T-helper 17 cell (primary cell): ENCODE results near the gene SOX1. TPM values are rescaled to one million over a fixed set of nuclear protein-coding genes. Genes with fewer than 3 reads are reported as not detected.

Experiments
- ATAC-seq: fragments of 150-1000 bp; cut with Tn5 transposase; 2 replicates; pipeline ENCODE4 v1.10.0; 2021; ENCODE audit warnings: mild to moderate bottlenecking, moderate library complexity
- DNase-seq, 3 donors: peaks; one replicate each; pipeline versions ENCODE4 v3.0.0 to v3.0.0-alpha.2; 2020 to 2021
- H3K9me3 ChIP-seq: one replicate; pipeline ENCODE4 v1.7.0; 2013; ENCODE audit warnings: low read length, mild to moderate bottlenecking; ENCODE audit not compliant: control insufficient read depth, poor library complexity, severe bottlenecking
- H3K27ac Mint-ChIP-seq: one replicate; pipeline ENCODE4 v1.8.0; 2022; ENCODE audit warnings: mild to moderate bottlenecking, moderate library complexity, mixed read lengths
- H3K27me3 Mint-ChIP-seq: one replicate; pipeline ENCODE4 v1.8.0; 2022; ENCODE audit warnings: mixed read lengths
- H3K36me3 Mint-ChIP-seq: one replicate; pipeline ENCODE4 v1.8.0; 2022; ENCODE audit warnings: low read depth, mixed read lengths
- H3K4me1 Mint-ChIP-seq: one replicate; pipeline ENCODE4 v1.8.0; 2022; ENCODE audit warnings: mild to moderate bottlenecking, mixed read lengths
- H3K4me3 Mint-ChIP-seq: one replicate; pipeline ENCODE4 v1.8.0; 2022; ENCODE audit warnings: mild to moderate bottlenecking, moderate library complexity, mixed read lengths
- total RNA-seq, 4 donors: library from RNA in 2 of 4; stranded (reverse) in 2 of 4; gene quantifications; one replicate each; pipeline ENCODE4 v1.2.3 and lab custom pipeline; 2022 to 2026

Gene SOX1
- total RNA-seq, 2 donors from 2014 or later = not detected

- ATAC-seq (no peak), DNase-seq (no peak)
- Mint-ChIP-seq H3K4me1 (peaks cover 3% of the 10 kb centered on the region), H3K36me3 (peaks cover 2% of the 10 kb centered on the region), H3K27me3 (peaks cover 59% of the 10 kb centered on the region), H3K27ac (peak overlapping the region; percentile 24), H3K4me3 (no peak overlapping the region)
- H3K9me3 ChIP-seq = peaks cover 6% of the 10 kb centered on the region
These were observed 4.3 kb downstream of the SOX1 start for GRCh38 chr13:112071102-112071722.

GRCh38 chr13:112071723-112072533 is 5.0 kb downstream of the SOX1 start:
- Mint-ChIP-seq H3K4me1 (peaks cover 3% of the 10 kb centered on the region), H3K27ac (peak overlapping the region; percentile 24), H3K36me3 (peaks cover 2% of the 10 kb centered on the region), H3K4me3 (no peak overlapping the region), H3K27me3 (peaks cover 63% of the 10 kb centered on the region)
- peaks cover 6% of the 10 kb centered on the region for H3K9me3 ChIP-seq
- DNase-seq (no peak), ATAC-seq (no peak)

- ATAC-seq (no peak), DNase-seq (no peak)
- Mint-ChIP-seq H3K27ac (no peak overlapping the region), H3K36me3 (peaks cover 2% of the 10 kb centered on the region), H3K4me3 (no peak overlapping the region), H3K27me3 (peaks cover 64% of the 10 kb centered on the region), H3K4me1 (peaks cover 3% of the 10 kb centered on the region)
- peaks cover 6% of the 10 kb centered on the region for H3K9me3 ChIP-seq
These were observed 5.7 kb downstream of the SOX1 start for GRCh38 chr13:112072534-112073244.

GRCh38 chr13:112073245-112074138 is 6.5 kb downstream of the SOX1 start:
- peak overlapping the region; percentile 51 for H3K27ac Mint-ChIP-seq
- DNase-seq (no peak), ATAC-seq (no peak)
- peaks cover 3% of the 10 kb centered on the region for H3K4me1 Mint-ChIP-seq
- H3K4me3 Mint-ChIP-seq = no peak overlapping the region
- H3K36me3 Mint-ChIP-seq = peaks cover 2% of the 10 kb centered on the region
- H3K9me3 ChIP-seq = peaks cover 6% of the 10 kb centered on the region
- H3K27me3 Mint-ChIP-seq = peaks cover 69% of the 10 kb centered on the region

GRCh38 chr13:112074139-112074865 is 7.4 kb downstream of the SOX1 start:
- Mint-ChIP-seq H3K4me3 (no peak overlapping the region), H3K27me3 (peaks cover 63% of the 10 kb centered on the region), H3K27ac (peak overlapping the region; percentile 51), H3K36me3 (peaks cover 2% of the 10 kb centered on the region), H3K4me1 (peaks cover 3% of the 10 kb centered on the region)
- no peak for ATAC-seq
- no peak for DNase-seq
- peaks cover 6% of the 10 kb centered on the region for H3K9me3 ChIP-seq

- no peaks in the 10 kb centered on the region for H3K9me3 ChIP-seq
- peaks cover 3% of the 10 kb centered on the region for H3K4me1 Mint-ChIP-seq
- no peaks in the 10 kb centered on the region for H3K36me3 Mint-ChIP-seq
- H3K4me3 Mint-ChIP-seq = no peak overlapping the region
- H3K27me3 Mint-ChIP-seq = peaks cover 38% of the 10 kb centered on the region
- H3K27ac Mint-ChIP-seq = no peak overlapping the region
- DNase-seq = no peak
- ATAC-seq = no peak
These were observed 10.8 kb downstream of the SOX1 start for GRCh38 chr13:112077729-112078128.

- peaks cover 38% of the 10 kb centered on the region for H3K27me3 Mint-ChIP-seq
- no peaks in the 10 kb centered on the region for H3K36me3 Mint-ChIP-seq
These were observed 11.3 kb downstream of the SOX1 start for GRCh38 chr13:112078216-112078615.

GRCh38 chr13:112078879-112079531 is 12.1 kb downstream of the SOX1 start:
- Mint-ChIP-seq H3K4me1 (peaks cover under 1% of the 10 kb centered on the region), H3K36me3 (no peaks in the 10 kb centered on the region), H3K4me3 (no peak overlapping the region), H3K27me3 (peaks cover 33% of the 10 kb centered on the region), H3K27ac (no peak overlapping the region)
- DNase-seq (no peak), ATAC-seq (no peak)
- no peaks in the 10 kb centered on the region for H3K9me3 ChIP-seq

More at GRCh38 chr13:112078216-112078615, 11.3 kb downstream of the SOX1 start:
- peaks cover 3% of the 10 kb centered on the region for H3K4me1 Mint-ChIP-seq
- H3K27ac Mint-ChIP-seq = no peak overlapping the region
- H3K4me3 Mint-ChIP-seq = no peak overlapping the region
- DNase-seq = no peak
- no peak for ATAC-seq
- H3K9me3 ChIP-seq = no peaks in the 10 kb centered on the region

GRCh38 chr13:112079696-112080095 is 12.7 kb downstream of the SOX1 start:
- no peak for DNase-seq
- H3K36me3 Mint-ChIP-seq = no peaks in the 10 kb centered on the region
- H3K27ac Mint-ChIP-seq = no peak overlapping the region
- no peaks in the 10 kb centered on the region for H3K4me1 Mint-ChIP-seq
- no peak for ATAC-seq
- H3K9me3 ChIP-seq = no peaks in the 10 kb centered on the region
- no peak overlapping the region for H3K4me3 Mint-ChIP-seq
- H3K27me3 Mint-ChIP-seq = peaks cover 26% of the 10 kb centered on the region

GRCh38 chr13:112083971-112084370 is 17.0 kb downstream of the SOX1 start:
- no peaks in the 10 kb centered on the region for H3K9me3 ChIP-seq
- peaks cover 8% of the 10 kb centered on the region for H3K27me3 Mint-ChIP-seq
- H3K4me3 Mint-ChIP-seq = no peak overlapping the region
- H3K4me1 Mint-ChIP-seq = no peaks in the 10 kb centered on the region
- no peak for DNase-seq
- H3K36me3 Mint-ChIP-seq = peaks cover 2% of the 10 kb centered on the region
- no peak for ATAC-seq
- no peak overlapping the region for H3K27ac Mint-ChIP-seq

GRCh38 chr13:112092453-112092852 is 25.5 kb downstream of the SOX1 start:
- no peak overlapping the region for H3K27ac Mint-ChIP-seq
- peaks cover 2% of the 10 kb centered on the region for H3K36me3 Mint-ChIP-seq

GRCh38 chr13:112095354-112095753 is 28.4 kb downstream of the SOX1 start:
- peaks cover 2% of the 10 kb centered on the region for H3K4me1 Mint-ChIP-seq
- no peak overlapping the region for H3K27ac Mint-ChIP-seq
- H3K27me3 Mint-ChIP-seq = peaks cover 65% of the 10 kb centered on the region
- H3K36me3 Mint-ChIP-seq = no peaks in the 10 kb centered on the region
- ATAC-seq (no peak), DNase-seq (no peak)
- H3K4me3 Mint-ChIP-seq = no peak overlapping the region
- H3K9me3 ChIP-seq = no peaks in the 10 kb centered on the region

More at GRCh38 chr13:112092453-112092852, 25.5 kb downstream of the SOX1 start:
- Mint-ChIP-seq H3K27me3 (peaks cover 47% of the 10 kb centered on the region), H3K4me3 (no peak overlapping the region), H3K4me1 (no peaks in the 10 kb centered on the region)
- ATAC-seq (no peak), DNase-seq (no peak)
- H3K9me3 ChIP-seq = no peaks in the 10 kb centered on the region
